ENCODE results near the gene ZNF354C.

Gene ZNF354C

GRCh38 chr5:179114756-179115155 lies 54.6 kb downstream of the ZNF354C start:
- no peak for DNase-seq

GRCh38 chr5:179115307-179115706 lies 55.1 kb downstream of the ZNF354C start:
- no peak for DNase-seq

- no peak for DNase-seq
Observed at GRCh38 chr5:179115845-179116524, 55.8 kb downstream of the ZNF354C start.

GRCh38 chr5:179118338-179118737 lies 58.2 kb downstream of the ZNF354C start:
- no peak for DNase-seq

GRCh38 chr5:179118756-179119414 lies 58.7 kb downstream of the ZNF354C start:
- DNase-seq: no peak

GRCh38 chr5:179119415-179120170 lies 59.4 kb downstream of the ZNF354C start:
- DNase-seq: no peak

- DNase-seq: no peak
Observed at GRCh38 chr5:179120421-179120861, 60.3 kb downstream of the ZNF354C start.

GRCh38 chr5:179120951-179121666 lies 60.9 kb downstream of the ZNF354C start:
- no peak for DNase-seq

GRCh38 chr5:179121667-179122111 lies 61.5 kb downstream of the ZNF354C start:
- no peak for DNase-seq

- no peak for DNase-seq
Observed at GRCh38 chr5:179122411-179123108, 62.4 kb downstream of the ZNF354C start.

GRCh38 chr5:179123109-179123426 lies 62.9 kb downstream of the ZNF354C start:
- DNase-seq: no peak

- DNase-seq: no peak
Observed at GRCh38 chr5:179123491-179124272, 63.5 kb downstream of the ZNF354C start.

GRCh38 chr5:179124273-179124852 lies 64.2 kb downstream of the ZNF354C start:
- no peak for DNase-seq

- DNase-seq: no peak
Observed at GRCh38 chr5:179124853-179125788, 64.9 kb downstream of the ZNF354C start.

GRCh38 chr5:179125789-179126505 lies 65.8 kb downstream of the ZNF354C start:
- DNase-seq: no peak

- DNase-seq: no peak
Observed at GRCh38 chr5:179126506-179126991, 66.4 kb downstream of the ZNF354C start.

GRCh38 chr5:179127136-179128040 lies 67.2 kb downstream of the ZNF354C start:
- no peak for DNase-seq

- no peak for DNase-seq
Observed at GRCh38 chr5:179128041-179128365, 67.8 kb downstream of the ZNF354C start.

Measured in NCI-H226 (cell line).